GM12878 (cell line): ENCODE measurements around the gene HPRT1. TPM values are rescaled to one million over a fixed set of nuclear protein-coding genes. Genes with fewer than 3 reads are reported as not detected.

Experiments
- ATAC-seq: fragments of 200-7000 bp; cut with Tn5 transposase; 3 replicates; pipeline ENCODE4 v1.9.1; 2020; ENCODE audit warnings: mild to moderate bottlenecking, moderate library complexity
- BruUV-seq: library from RNA; stranded (reverse); fragments of 400-500 nt; replicated peaks from 2 replicates; lab custom pipeline; 2021; lab: Mats Ljungman, UMichigan
- CTCF ChIA-PET: fragments of 300-600 bp; sonication (Branson Sonifier 250); formaldehyde crosslinking; extraction: SDS; loops from one replicate; lab custom pipeline; 2021; ENCODE audit warnings: inconsistent platforms; lab: Yijun Ruan, JAX
- POLR2A ChIA-PET: fragments of 350-600 bp; formaldehyde crosslinking; extraction: SDS; loops from one replicate; lab custom pipeline; 2021; ENCODE audit warnings: inconsistent platforms; lab: Charles Lee
- RAD21 ChIA-PET: fragments of 300-600 bp; sonication (Branson Sonifier 250); formaldehyde crosslinking; loops from one replicate; lab custom pipeline; 2023; ENCODE audit warnings: antibody characterized with exemption; ENCODE audit not compliant: unreplicated experiment; lab: Charles Lee
- SMC1A ChIA-PET: fragments of 300-600 bp; sonication (Branson Sonifier 250); formaldehyde crosslinking; loops from one replicate; lab custom pipeline; 2023; ENCODE audit not compliant: unreplicated experiment, uncharacterized antibody; lab: Charles Lee
- DNase-seq: peaks from one replicate; pipeline ENCODE4 v3.0.0-alpha.2; 2011; ENCODE audit warnings: low read depth, low spot score
- FAIRE-seq: peaks from 3 replicates; lab custom pipeline; 2011; peaks lifted over from hg19 to GRCh38; lab: Jason Lieb, UNC
- H2AFZ ChIP-seq: 2 replicates; pipeline ENCODE4 v1.6.0; 2011; ENCODE audit warnings: low read depth, low read length, control low read depth; ENCODE audit not compliant: control insufficient read depth
- H3K27ac ChIP-seq: 2 replicates; pipeline ENCODE4 v1.5.1; 2011; ENCODE audit warnings: control low read depth; ENCODE audit not compliant: control insufficient read depth, insufficient read depth
- H3K27me3 ChIP-seq, 2 experiments: replicated peaks in 1 of 2; 2 replicates each; pipeline versions ENCODE4 v1.6.0 to v1.6.1; 2011; ENCODE audit warnings: low read length in 1 of 2; ENCODE audit not compliant: control insufficient read depth in 2 of 2, insufficient read depth in 2 of 2
- H3K36me3 ChIP-seq, 2 experiments: 2 replicates each; pipeline ENCODE4 v1.5.1; 2011; ENCODE audit warnings: low read length in 1 of 2; ENCODE audit not compliant: control insufficient read depth in 2 of 2, insufficient read depth in 2 of 2
- H3K4me1 ChIP-seq: 2 replicates; pipeline ENCODE4 v1.6.1; 2011; ENCODE audit warnings: mild to moderate bottlenecking, low read length, moderate library complexity, mixed read lengths; ENCODE audit not compliant: control insufficient read depth, insufficient read depth
- H3K4me2 ChIP-seq: 2 replicates; pipeline ENCODE4 v1.6.0; 2011; ENCODE audit warnings: control low read depth; ENCODE audit not compliant: control insufficient read depth, insufficient read depth
- H3K4me3 ChIP-seq: fragments of 200-600 bp; sonication (generic); 2 replicates; pipeline ENCODE4 v1.5.1; 2016
- H3K79me2 ChIP-seq: 2 replicates; pipeline ENCODE4 v1.6.0; 2011; ENCODE audit warnings: low read length; ENCODE audit not compliant: control insufficient read depth, insufficient read depth
- H3K9ac ChIP-seq: 2 replicates; pipeline ENCODE4 v1.8.0; 2011; ENCODE audit warnings: low read length, control low read depth, mixed read lengths; ENCODE audit not compliant: control insufficient read depth, insufficient read depth
- H3K9me3 ChIP-seq: replicated peaks from 3 replicates; pipeline ENCODE4 v1.5.1; 2011; ENCODE audit warnings: mild to moderate bottlenecking, low read length; ENCODE audit not compliant: control insufficient read depth, insufficient read depth
- H4K20me1 ChIP-seq: 2 replicates; pipeline ENCODE4 v1.6.0; 2011; ENCODE audit not compliant: control insufficient read depth, insufficient read depth
- CBX3 ChIP-seq: fragments of 200-600 bp; sonication (generic); IDR thresholded peaks from 2 replicates; pipeline ENCODE4 v1.6.1; 2016; ENCODE audit warnings: low read depth, borderline replicate concordance
- CHD4 ChIP-seq: fragments of 200-600 bp; sonication (generic); IDR thresholded peaks from 2 replicates; pipeline ENCODE4 v1.6.1; 2016; ENCODE audit warnings: mild to moderate bottlenecking
- HDAC2 ChIP-seq: fragments of 200-600 bp; sonication (generic); IDR thresholded peaks from 2 replicates; pipeline ENCODE4 v1.6.1; 2017
- HDAC6 ChIP-seq: fragments of 200-600 bp; sonication (generic); IDR thresholded peaks from one replicate; pipeline ENCODE4 v1.8.0; 2017; ENCODE audit warnings: antibody characterized with exemption; ENCODE audit not compliant: unreplicated experiment
- MYC ChIP-seq: IDR thresholded peaks from 2 replicates; pipeline ENCODE4 v1.6.1; 2011; ENCODE audit warnings: mild to moderate bottlenecking, low read length, moderate library complexity, inconsistent platforms; ENCODE audit not compliant: insufficient read depth, insufficient replicate concordance, insufficient read length, severe bottlenecking
- PML ChIP-seq: IDR thresholded peaks from 2 replicates; pipeline ENCODE4 v1.6.1; 2012; ENCODE audit warnings: low read length, inconsistent platforms
- POLR2AphosphoS2 ChIP-seq: IDR thresholded peaks from 2 replicates; pipeline ENCODE4 v1.6.1; 2011; ENCODE audit warnings: low read depth, mild to moderate bottlenecking, low read length, improper control_type of control experiment, moderate library complexity
- SIN3A ChIP-seq: IDR thresholded peaks from 2 replicates; pipeline ENCODE4 v1.6.1; 2012; ENCODE audit warnings: low read depth, low read length, improper control_type of control experiment
- WRNIP1 ChIP-seq: IDR thresholded peaks from 2 replicates; pipeline ENCODE4 v1.6.1; 2011; ENCODE audit warnings: low read depth, low read length, improper control_type of control experiment, borderline replicate concordance
- WGBS: methylation state at CpG from one replicate; pipeline ENCODE4 v1.1.6; 2016; ENCODE audit warnings: low lambda C conversion rate; ENCODE audit not compliant: insufficient replicate concordance, insufficient coverage; ENCODE audit errors: missing lambda C conversion rate; 5-methylcytosine and 5-hydroxymethylcytosine counted together
- in situ Hi-C: fragments of 300-500 bp; cut with MboI; formaldehyde crosslinking; loops from 9 replicates; pipeline ENCODE4 v1.14.3; 2018; ENCODE audit warnings: mixed read lengths
- intact Hi-C: fragments of 100-400 bp; cut with micrococcal nuclease; formaldehyde crosslinking; loops from one replicate; pipeline ENCODE4 v1.14.2; 2022; ENCODE audit not compliant: unreplicated experiment
- polyA plus RNA-seq, 11 experiments: library from polyadenylated mRNA; depleted of rRNA in 4 of 11; unstranded in 6 of 11; stranded (reverse) in 5 of 11; fragments of >200 nt; fragmentation: Nextera tagmentation in 4 of 11; fragmentation: Illumina TruSeq in 1 of 11; extraction: Ambion mirVana in 4 of 11; extraction: Trizol in 1 of 11; gene quantifications; 1 replicate in 1 of 11; 2 replicates in 10 of 11; pipeline versions ENCODE4 v1.2.1 to v1.2.3, GENCODE V29; 2011 to 2016; ENCODE audit warnings: inconsistent platforms in 2 of 11, missing spikeins in 2 of 11, low read depth in 1 of 11
- total RNA-seq, 4 experiments: library from RNA; depleted of rRNA in 3 of 4; stranded (reverse); fragments of >200 nt in 3 of 4; fragmentation: Illumina TruSeq in 1 of 4; extraction: Trizol in 1 of 4; gene quantifications; 2 replicates each; pipeline versions ENCODE4 v1.2.1 to v1.2.3, GENCODE V29; 2013 to 2021

HPRT1 gene
- total and polyA plus RNA-seq, 10 of the 15 experiments (the other 5 are each of a cell fraction or from before 2014, with no cell fraction given): 19.3 to 161 (median 92.7) TPM

GRCh38 chrX:134454506-134454905 lies 5.5 kb upstream of the HPRT1 start:
- H2AFZ ChIP-seq: no peak overlapping the region
- ATAC-seq (no peak), FAIRE-seq (no peak), DNase-seq (no peak)
- no peaks in the 10 kb centered on the region for H3K36me3 ChIP-seq
- no peak overlapping the region for H3K4me3 ChIP-seq
- H3K79me2 ChIP-seq: no peaks in the 10 kb centered on the region
- no peaks in the 10 kb centered on the region for H3K4me1 ChIP-seq
- TF ChIP-seq SIN3A: no peak
- no peak for TF ChIP-seq CBX3
- TF ChIP-seq WRNIP1: no peak
- TF ChIP-seq PML: no peak
- no peak for TF ChIP-seq CHD4
- no peak for TF ChIP-seq POLR2AphosphoS2
- TF ChIP-seq HDAC6: no peak
- TF ChIP-seq MYC: no peak
- ChIA-PET RAD21 (no interaction called here), SMC1A (no interaction called here), POLR2A (interaction anchor here (0.5 kb wide), 1 partner anchor 614 kb away, joined by 3 read pairs; no protein-coding TSS in a partner anchor), CTCF (no interaction called here)
- H4K20me1 ChIP-seq: no peaks in the 10 kb centered on the region
- H3K27me3 ChIP-seq: no peaks in the 10 kb centered on the region
- no peak overlapping the region for H3K27ac ChIP-seq
- 74% methylated on average over 7 of the region's 7 CpGs for WGBS
- in situ Hi-C loops (no loop called here), intact Hi-C loops (no loop called here)
- no TSS peak for BruUV-seq
- no peak overlapping the region for H3K4me2 ChIP-seq
- no peak overlapping the region for H3K9ac ChIP-seq
- no peaks in the 10 kb centered on the region for H3K9me3 ChIP-seq

- no peak for DNase-seq
- in situ Hi-C loops: no loop called here
- TF ChIP-seq HDAC2: no peak
- FAIRE-seq: no peak
- H2AFZ ChIP-seq: no peak overlapping the region
- no peak overlapping the region for H3K27ac ChIP-seq
- no TSS peak for BruUV-seq
- H3K4me3 ChIP-seq: no peak overlapping the region
- ChIA-PET CTCF (interaction anchor here (0.7 kb wide), 1 partner anchor 1492 kb away, joined by 5 read pairs; no protein-coding TSS in a partner anchor), SMC1A (no interaction called here), RAD21 (no interaction called here), POLR2A (interaction anchor here (0.6 kb wide), 1 partner anchor 1030 kb away, joined by 3 read pairs; no protein-coding TSS in a partner anchor)
- no peaks in the 10 kb centered on the region for H4K20me1 ChIP-seq
- H3K4me2 ChIP-seq: no peak overlapping the region
- 12% methylated on average over 5 of the region's 5 CpGs for WGBS
- no peaks in the 10 kb centered on the region for H3K4me1 ChIP-seq
- H3K9ac ChIP-seq: no peak overlapping the region
- intact Hi-C loops: no loop called here
- no peaks in the 10 kb centered on the region for H3K36me3 ChIP-seq
- H3K27me3 ChIP-seq: no peaks in the 10 kb centered on the region
- no peak for ATAC-seq
- no peaks in the 10 kb centered on the region for H3K9me3 ChIP-seq
- H3K79me2 ChIP-seq: peaks cover 12% of the 10 kb centered on the region
These were observed 2.3 kb upstream of the HPRT1 start for GRCh38 chrX:134457708-134458107.
